Neural cell (in vitro differentiated cells): ENCODE results near the gene ARTN. TPM values are rescaled to one million over a fixed set of nuclear protein-coding genes. Genes with fewer than 3 reads are reported as not detected.

Experiments used
- H2AFZ ChIP-seq: fragments of 200-600, 300-800 bp; sonication (generic), shearing (Covaris generic); 2 replicates; pipeline ENCODE4 v1.6.0; 2014; ENCODE audit warnings: low read depth, mild to moderate bottlenecking, antibody characterized with exemption, low read length, moderate library complexity
- H3F3A ChIP-seq: fragments of 200-600 bp; shearing (Covaris generic); 2 replicates; pipeline ENCODE4 v1.6.1; 2016; ENCODE audit warnings: mild to moderate bottlenecking, moderate library complexity, mixed read lengths, antibody characterized with exemption, low read length; ENCODE audit not compliant: insufficient read depth, poor library complexity, severe bottlenecking
- H3K27ac ChIP-seq: fragments of 200-600, 300-800 bp; sonication (generic), shearing (Covaris generic); 2 replicates; pipeline ENCODE4 v1.5.1; 2014; ENCODE audit warnings: mild to moderate bottlenecking, low read length, moderate library complexity
- H3K27me3 ChIP-seq: fragments of 300-800, 200-600 bp; sonication (generic), shearing (Covaris generic); 2 replicates; pipeline ENCODE4 v1.6.0; 2014; ENCODE audit warnings: mild to moderate bottlenecking, low read depth, low read length, moderate library complexity; ENCODE audit not compliant: insufficient read depth
- H3K36me3 ChIP-seq: fragments of 300-800, 200-600 bp; sonication (generic), shearing (Covaris generic); 2 replicates; pipeline ENCODE4 v1.5.1; 2014; ENCODE audit warnings: mild to moderate bottlenecking, antibody characterized with exemption, low read length, moderate library complexity; ENCODE audit not compliant: insufficient read depth
- H3K4me2 ChIP-seq: fragments of 300-800, 200-600 bp; sonication (generic), shearing (Covaris generic); 2 replicates; pipeline ENCODE4 v1.6.0; 2014; ENCODE audit warnings: mild to moderate bottlenecking, low read length
- H3K4me3 ChIP-seq: fragments of 300-800, 200-600 bp; sonication (generic), shearing (Covaris generic); 2 replicates; pipeline ENCODE4 v1.5.1; 2014; ENCODE audit warnings: mild to moderate bottlenecking, low read length, moderate library complexity
- H3K79me2 ChIP-seq: fragments of 200-600 bp; shearing (Covaris generic); replicated peaks from 2 replicates; pipeline ENCODE4 v1.6.0; 2014; ENCODE audit warnings: mild to moderate bottlenecking, low read length, moderate library complexity; ENCODE audit not compliant: insufficient read depth
- H3K9ac ChIP-seq: fragments of 300-800, 200-600 bp; sonication (generic), shearing (Covaris generic); 2 replicates; pipeline ENCODE4 v1.6.1; 2016; ENCODE audit warnings: mild to moderate bottlenecking, low read length, mixed read lengths
- H3K9me2 ChIP-seq: fragments of 200-600 bp; shearing (Covaris generic); 2 replicates; pipeline ENCODE4 v1.6.1; 2016; ENCODE audit warnings: mild to moderate bottlenecking, low read length, mixed read lengths; ENCODE audit not compliant: insufficient read depth
- H3K9me3 ChIP-seq: fragments of 200-600, 300-800 bp; sonication (generic), shearing (Covaris generic); 2 replicates; pipeline ENCODE4 v1.6.1; 2016; ENCODE audit warnings: mild to moderate bottlenecking, mixed run types, low read length, moderate library complexity, mixed read lengths
- H4K20me1 ChIP-seq: fragments of 200-600 bp; shearing (Covaris generic); 2 replicates; pipeline ENCODE4 v1.6.1; 2016; ENCODE audit warnings: mild to moderate bottlenecking, mixed run types; ENCODE audit not compliant: insufficient read depth
- EP300 ChIP-seq: fragments of 450-650 bp; conservative IDR thresholded peaks from 2 replicates; pipeline ENCODE4 v1.6.1; 2014; ENCODE audit warnings: antibody characterized with exemption, mild to moderate bottlenecking, moderate library complexity; ENCODE audit not compliant: poor library complexity, severe bottlenecking
- EZH2 ChIP-seq: fragments of 200-600, 300-800 bp; shearing (Covaris generic), sonication (generic); IDR thresholded peaks from 2 replicates; pipeline ENCODE4 v1.6.1; 2014; ENCODE audit warnings: antibody characterized with exemption, low read length, borderline replicate concordance, mild to moderate bottlenecking; ENCODE audit not compliant: insufficient read depth, poor library complexity, severe bottlenecking
- MXI1 ChIP-seq: fragments of 450-650 bp; conservative IDR thresholded peaks from 2 replicates; pipeline ENCODE4 v1.6.1; 2014; ENCODE audit warnings: antibody characterized with exemption, mild to moderate bottlenecking; ENCODE audit not compliant: poor library complexity, severe bottlenecking
- POLR2AphosphoS5 ChIP-seq: IDR thresholded peaks from 2 replicates; pipeline ENCODE4 v1.6.1; 2012
- RAD21 ChIP-seq: fragments of 450-650 bp; conservative IDR thresholded peaks from 2 replicates; pipeline ENCODE4 v1.6.1; 2014; ENCODE audit warnings: antibody characterized with exemption, mild to moderate bottlenecking, moderate library complexity
- SMC3 ChIP-seq: fragments of 450-650 bp; conservative IDR thresholded peaks from 2 replicates; pipeline ENCODE4 v1.6.1; 2014; ENCODE audit warnings: antibody characterized with exemption, mild to moderate bottlenecking, moderate library complexity; ENCODE audit not compliant: poor library complexity
- TAF1 ChIP-seq: IDR thresholded peaks from 2 replicates; pipeline ENCODE4 v1.6.1; 2012; ENCODE audit warnings: low read depth
- polyA plus RNA-seq: library from polyadenylated mRNA; depleted of rRNA; stranded (reverse); fragments of >200 nt; gene quantifications from 2 replicates; pipeline ENCODE4 v1.2.3, GENCODE V29; 2014
- TF ChIP-seq, protein P1 (sequence below): IDR thresholded peaks from 2 replicates; pipeline ENCODE4 v1.6.1; 2012; ENCODE audit warnings: borderline replicate concordance
- TF ChIP-seq, protein P2 (sequence below): fragments of 450-650 bp; IDR thresholded peaks from 2 replicates; pipeline ENCODE4 v1.5.1; 2014; ENCODE audit warnings: antibody characterized with exemption, mild to moderate bottlenecking, moderate library complexity; ENCODE audit not compliant: poor library complexity, severe bottlenecking

ARTN gene
- polyA plus RNA-seq, 1 donor from 2014 or later = 1.4 TPM

DNA sequence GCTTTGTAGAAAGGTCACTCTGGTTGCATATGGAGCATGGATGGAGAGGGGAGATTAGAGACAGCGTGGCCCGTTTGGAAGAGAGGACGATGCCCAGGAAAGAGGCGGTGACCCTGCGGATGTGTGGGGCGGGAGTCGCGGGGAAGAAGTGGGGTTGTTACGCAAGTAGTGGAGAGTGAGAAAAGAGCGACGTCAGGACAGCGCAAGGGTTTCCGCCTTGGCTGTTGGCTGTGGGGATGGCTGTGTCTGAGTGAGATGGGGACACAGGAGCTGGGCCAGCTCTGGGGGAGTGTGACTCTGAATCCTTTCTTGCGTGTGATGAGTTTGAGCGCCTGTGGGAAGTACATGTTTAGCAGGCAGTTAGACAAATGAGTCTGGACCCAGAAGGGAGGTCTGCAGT lies 49.2 kb downstream of the ARTN start:
- H3K4me2 ChIP-seq = no peak overlapping the region
- H3K9ac ChIP-seq = no peak overlapping the region

DNA sequence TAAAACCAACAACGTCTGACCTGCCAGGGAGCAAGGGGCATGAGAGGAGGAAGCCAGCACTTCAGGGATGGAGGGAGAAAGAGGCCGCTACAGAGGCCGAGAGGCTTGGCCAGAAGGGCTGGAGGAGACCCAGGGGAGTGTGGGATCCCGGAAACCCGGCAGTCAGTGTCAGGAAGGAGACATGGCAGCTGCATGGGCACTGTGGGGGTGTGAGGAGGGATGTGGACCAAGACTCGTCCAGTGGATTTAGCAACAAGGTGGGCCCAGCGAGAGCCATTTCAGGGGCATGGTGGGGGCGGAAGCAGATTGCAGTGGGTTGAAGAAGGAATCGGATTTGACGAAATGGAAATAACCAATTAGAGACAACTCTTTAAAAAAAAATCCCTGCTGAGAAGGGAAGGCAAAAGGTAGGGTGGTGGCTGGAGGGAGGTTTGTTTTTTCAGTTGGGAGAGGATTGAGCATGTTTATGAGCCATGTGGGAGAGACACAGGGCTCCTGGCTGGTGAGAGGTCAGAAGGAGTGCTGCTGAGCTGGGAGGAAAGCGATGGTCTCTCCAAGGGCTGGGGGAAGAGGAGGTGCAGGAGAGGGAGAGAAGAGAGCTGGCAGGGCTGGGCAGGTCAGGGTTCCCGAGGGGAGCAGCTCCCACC lies 49.8 kb downstream of the ARTN start:
- no peaks in the 10 kb centered on the region for H3F3A ChIP-seq
- peaks cover 14% of the 10 kb centered on the region for H3K79me2 ChIP-seq
- H2AFZ ChIP-seq = no peak overlapping the region
- H3K4me2 ChIP-seq = no peak overlapping the region
- H3K27ac ChIP-seq = no peak overlapping the region
- H3K9me2 ChIP-seq = no peaks in the 10 kb centered on the region
- H3K27me3 ChIP-seq = no peaks in the 10 kb centered on the region
- no peak overlapping the region for H3K4me3 ChIP-seq
- no peaks in the 10 kb centered on the region for H3K36me3 ChIP-seq
- H3K9ac ChIP-seq = no peak overlapping the region
- TF ChIP-seq EZH2 (no peak), RAD21 (no peak), EP300 (no peak), SMC3 (no peak), TAF1 (no peak), POLR2AphosphoS5 (no peak), MXI1 (no peak)
- TF ChIP-seq, protein P1, sequence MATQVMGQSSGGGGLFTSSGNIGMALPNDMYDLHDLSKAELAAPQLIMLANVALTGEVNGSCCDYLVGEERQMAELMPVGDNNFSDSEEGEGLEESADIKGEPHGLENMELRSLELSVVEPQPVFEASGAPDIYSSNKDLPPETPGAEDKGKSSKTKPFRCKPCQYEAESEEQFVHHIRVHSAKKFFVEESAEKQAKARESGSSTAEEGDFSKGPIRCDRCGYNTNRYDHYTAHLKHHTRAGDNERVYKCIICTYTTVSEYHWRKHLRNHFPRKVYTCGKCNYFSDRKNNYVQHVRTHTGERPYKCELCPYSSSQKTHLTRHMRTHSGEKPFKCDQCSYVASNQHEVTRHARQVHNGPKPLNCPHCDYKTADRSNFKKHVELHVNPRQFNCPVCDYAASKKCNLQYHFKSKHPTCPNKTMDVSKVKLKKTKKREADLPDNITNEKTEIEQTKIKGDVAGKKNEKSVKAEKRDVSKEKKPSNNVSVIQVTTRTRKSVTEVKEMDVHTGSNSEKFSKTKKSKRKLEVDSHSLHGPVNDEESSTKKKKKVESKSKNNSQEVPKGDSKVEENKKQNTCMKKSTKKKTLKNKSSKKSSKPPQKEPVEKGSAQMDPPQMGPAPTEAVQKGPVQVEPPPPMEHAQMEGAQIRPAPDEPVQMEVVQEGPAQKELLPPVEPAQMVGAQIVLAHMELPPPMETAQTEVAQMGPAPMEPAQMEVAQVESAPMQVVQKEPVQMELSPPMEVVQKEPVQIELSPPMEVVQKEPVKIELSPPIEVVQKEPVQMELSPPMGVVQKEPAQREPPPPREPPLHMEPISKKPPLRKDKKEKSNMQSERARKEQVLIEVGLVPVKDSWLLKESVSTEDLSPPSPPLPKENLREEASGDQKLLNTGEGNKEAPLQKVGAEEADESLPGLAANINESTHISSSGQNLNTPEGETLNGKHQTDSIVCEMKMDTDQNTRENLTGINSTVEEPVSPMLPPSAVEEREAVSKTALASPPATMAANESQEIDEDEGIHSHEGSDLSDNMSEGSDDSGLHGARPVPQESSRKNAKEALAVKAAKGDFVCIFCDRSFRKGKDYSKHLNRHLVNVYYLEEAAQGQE = no peak
- TF ChIP-seq, protein P2, sequence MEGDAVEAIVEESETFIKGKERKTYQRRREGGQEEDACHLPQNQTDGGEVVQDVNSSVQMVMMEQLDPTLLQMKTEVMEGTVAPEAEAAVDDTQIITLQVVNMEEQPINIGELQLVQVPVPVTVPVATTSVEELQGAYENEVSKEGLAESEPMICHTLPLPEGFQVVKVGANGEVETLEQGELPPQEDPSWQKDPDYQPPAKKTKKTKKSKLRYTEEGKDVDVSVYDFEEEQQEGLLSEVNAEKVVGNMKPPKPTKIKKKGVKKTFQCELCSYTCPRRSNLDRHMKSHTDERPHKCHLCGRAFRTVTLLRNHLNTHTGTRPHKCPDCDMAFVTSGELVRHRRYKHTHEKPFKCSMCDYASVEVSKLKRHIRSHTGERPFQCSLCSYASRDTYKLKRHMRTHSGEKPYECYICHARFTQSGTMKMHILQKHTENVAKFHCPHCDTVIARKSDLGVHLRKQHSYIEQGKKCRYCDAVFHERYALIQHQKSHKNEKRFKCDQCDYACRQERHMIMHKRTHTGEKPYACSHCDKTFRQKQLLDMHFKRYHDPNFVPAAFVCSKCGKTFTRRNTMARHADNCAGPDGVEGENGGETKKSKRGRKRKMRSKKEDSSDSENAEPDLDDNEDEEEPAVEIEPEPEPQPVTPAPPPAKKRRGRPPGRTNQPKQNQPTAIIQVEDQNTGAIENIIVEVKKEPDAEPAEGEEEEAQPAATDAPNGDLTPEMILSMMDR = no peak
- no peaks in the 10 kb centered on the region for H3K9me3 ChIP-seq
- no peaks in the 10 kb centered on the region for H4K20me1 ChIP-seq

More for the DNA sequence above, 49.2 kb downstream of the ARTN start:
- H3K36me3 ChIP-seq = no peaks in the 10 kb centered on the region
- no peak overlapping the region for H3K4me3 ChIP-seq
- no peaks in the 10 kb centered on the region for H4K20me1 ChIP-seq
- H3F3A ChIP-seq = no peaks in the 10 kb centered on the region
- H3K27me3 ChIP-seq = no peaks in the 10 kb centered on the region
- H3K9me2 ChIP-seq = no peaks in the 10 kb centered on the region
- no peaks in the 10 kb centered on the region for H3K9me3 ChIP-seq
- H3K79me2 ChIP-seq = peaks cover 16% of the 10 kb centered on the region
- no peak overlapping the region for H2AFZ ChIP-seq
- TF ChIP-seq MXI1 (no peak), SMC3 (no peak), EZH2 (no peak), POLR2AphosphoS5 (no peak), TAF1 (no peak), RAD21 (no peak), EP300 (no peak)
- TF ChIP-seq, protein P2 = no peak
- TF ChIP-seq, protein P1 = no peak
- H3K27ac ChIP-seq = no peak overlapping the region
